AG04449 (cell line): Measurements from ENCODE around the gene CHST13.

Source experiments
- CTCF ChIA-PET: fragments of 350-600 bp; formaldehyde crosslinking; extraction: SDS; loops from one replicate; lab custom pipeline; 2021; ENCODE audit warnings: antibody characterized with exemption; lab: Yijun Ruan, JAX
- POLR2A ChIA-PET: fragments of 400-600, 350-600 bp; formaldehyde crosslinking; extraction: SDS; loops from one replicate; lab custom pipeline; 2020; ENCODE audit warnings: antibody characterized with exemption, inconsistent platforms; lab: Yijun Ruan, JAX
- DNase-seq: peaks from one replicate; pipeline ENCODE4 v3.0.0-alpha.2; 2010; ENCODE audit warnings: low read depth, low spot score
- H3K4me3 ChIP-seq: 2 replicates; pipeline ENCODE4 v1.5.1; 2011; ENCODE audit warnings: low read depth, mild to moderate bottlenecking, control low read depth, low read length
- CTCF ChIP-seq: IDR thresholded peaks from one replicate; pipeline ENCODE4 v1.5.1; 2011; ENCODE audit warnings: mild to moderate bottlenecking, moderate library complexity, low read length, control low read depth, inconsistent platforms; ENCODE audit not compliant: insufficient read depth; ENCODE audit errors: missing control alignments

The CHST13 gene

GRCh38 chr3:126543457-126544061, 19.6 kb downstream of the CHST13 start:
- CTCF ChIA-PET, result no interaction called here
- no peak overlapping the region for H3K4me3 ChIP-seq
- POLR2A ChIA-PET, result no interaction called here
- DNase-seq, result no peak
- TF ChIP-seq CTCF, result no peak

GRCh38 chr3:126544596-126545281, 20.8 kb downstream of the CHST13 start:
- no peak for TF ChIP-seq CTCF
- no peak for DNase-seq
- ChIA-PET POLR2A (no interaction called here), CTCF (no interaction called here)
- no peak overlapping the region for H3K4me3 ChIP-seq

GRCh38 chr3:126545544-126545943, 21.6 kb downstream of the CHST13 start:
- ChIA-PET CTCF (no interaction called here), POLR2A (no interaction called here)
- no peak for DNase-seq
- no peak for TF ChIP-seq CTCF
- no peak overlapping the region for H3K4me3 ChIP-seq

- TF ChIP-seq CTCF, result no peak
- no peak overlapping the region for H3K4me3 ChIP-seq
- DNase-seq, result no peak
- POLR2A ChIA-PET, result no interaction called here
- CTCF ChIA-PET, result no interaction called here
Observed at GRCh38 chr3:126546013-126546412, 22.1 kb downstream of the CHST13 start.

GRCh38 chr3:126546549-126547239, 22.7 kb downstream of the CHST13 start:
- ChIA-PET CTCF (no interaction called here), POLR2A (no interaction called here)
- no peak for TF ChIP-seq CTCF
- no peak overlapping the region for H3K4me3 ChIP-seq
- no peak for DNase-seq

- ChIA-PET POLR2A (no interaction called here), CTCF (no interaction called here)
- no peak for TF ChIP-seq CTCF
- no peak overlapping the region for H3K4me3 ChIP-seq
- no peak for DNase-seq
Observed at GRCh38 chr3:126547721-126548120, 23.8 kb downstream of the CHST13 start.
